GM19328 (cell line): ENCODE measurements around the gene NUP214.
"Not testable (repeated sequence)": the region's sequence is repeated elsewhere in the genome, so short reads cannot be mapped to it uniquely, and the experiment has no call there.

ENCODE experiments used
- ATAC-seq: cut with Tn5 transposase; IDR thresholded peaks from one replicate; pipeline ENCODE4 v1.9.1; 2021; ENCODE audit warnings: mild to moderate bottlenecking, moderate library complexity; ENCODE audit not compliant: unreplicated experiment

Gene NUP214

GRCh38 chr9:131191032-131191431 is 65.6 kb downstream of the NUP214 start:
- ATAC-seq, result not testable (repeated sequence)

GRCh38 chr9:131191857-131192256 is 66.5 kb downstream of the NUP214 start:
- ATAC-seq, result no peak

GRCh38 chr9:131193051-131193450 is 67.7 kb downstream of the NUP214 start:
- ATAC-seq, result no peak

- ATAC-seq, result no peak
Observed at GRCh38 chr9:131194762-131195161, 69.4 kb downstream of the NUP214 start.

GRCh38 chr9:131197160-131197911 is 72.0 kb downstream of the NUP214 start:
- no peak for ATAC-seq

GRCh38 chr9:131198041-131198715 is 72.8 kb downstream of the NUP214 start:
- ATAC-seq, result no peak

- ATAC-seq, result no peak
Observed at GRCh38 chr9:131201856-131202255, 76.5 kb downstream of the NUP214 start.

- ATAC-seq, result no peak
Observed at GRCh38 chr9:131203431-131204218, 78.2 kb downstream of the NUP214 start.

GRCh38 chr9:131204285-131204684 is 78.9 kb downstream of the NUP214 start:
- ATAC-seq, result no peak

GRCh38 chr9:131206495-131206894 is 81.1 kb downstream of the NUP214 start:
- no peak for ATAC-seq

- not testable (repeated sequence) for ATAC-seq
Observed at GRCh38 chr9:131211920-131212319, 86.5 kb downstream of the NUP214 start.

- ATAC-seq, result no peak
Observed at GRCh38 chr9:131214286-131214856, 89.0 kb downstream of the NUP214 start.

- no peak for ATAC-seq
Observed at GRCh38 chr9:131214876-131215275, 89.5 kb downstream of the NUP214 start.

- ATAC-seq, result no peak
Observed at GRCh38 chr9:131216806-131217205, 91.4 kb downstream of the NUP214 start.

GRCh38 chr9:131217331-131218031 is 92.1 kb downstream of the NUP214 start:
- ATAC-seq, result no peak

- ATAC-seq, result no peak
Observed at GRCh38 chr9:131218370-131218769, 93.0 kb downstream of the NUP214 start.

GRCh38 chr9:131220485-131220884 is 95.1 kb downstream of the NUP214 start:
- ATAC-seq, result no peak

- ATAC-seq, result no peak
Observed at GRCh38 chr9:131222460-131222859, 97.1 kb downstream of the NUP214 start.

GRCh38 chr9:131226226-131226625 is 100.8 kb downstream of the NUP214 start:
- ATAC-seq, result no peak

- ATAC-seq, result no peak
Observed at GRCh38 chr9:131227112-131227958, 101.9 kb downstream of the NUP214 start.
